Common myeloid progenitor, CD34-positive (primary cell): ENCODE data around the gene ZC3H12A.

Source experiments
- CTCF ChIA-PET: fragments of 350-600 bp; sonication (Branson Sonifier 250); formaldehyde crosslinking; loops from one replicate; lab custom pipeline; 2021; ENCODE audit warnings: antibody characterized with exemption; lab: Charles Lee
- POLR2A ChIA-PET: fragments of 350-600 bp; sonication (Branson Sonifier 250); formaldehyde crosslinking; loops from one replicate; lab custom pipeline; 2021; ENCODE audit warnings: antibody characterized with exemption; lab: Charles Lee
- DNase-seq, 3 donors: peaks; one replicate each; pipeline versions ENCODE4 v3.0.0 to v3.0.0-alpha.2; 2013
- H3K27ac ChIP-seq, 2 experiments: 1 replicate in 1 of 2; 2 replicates in 1 of 2; pipeline ENCODE4 v1.7.0; 2013; ENCODE audit warnings: inconsistent platforms in 2 of 2, low read length in 2 of 2, mild to moderate bottlenecking in 2 of 2, low read depth in 1 of 2, moderate library complexity in 1 of 2; ENCODE audit not compliant: severe bottlenecking in 2 of 2, insufficient read depth in 1 of 2, poor library complexity in 1 of 2
- H3K27me3 ChIP-seq, 5 experiments: replicated peaks in 2 of 5; 1 replicate in 3 of 5; 2 replicates in 2 of 5; pipeline versions ENCODE4 v1.6.1 to v1.7.0; 2013; ENCODE audit warnings: low read length in 4 of 5, mild to moderate bottlenecking in 2 of 5, moderate library complexity in 2 of 5, inconsistent platforms in 1 of 5; ENCODE audit not compliant: insufficient read depth in 5 of 5, control insufficient read depth in 4 of 5
- H3K36me3 ChIP-seq, 4 experiments: 1 replicate in 2 of 4; 2 replicates in 2 of 4; pipeline versions ENCODE4 v1.6.1 to v1.7.0; 2013; ENCODE audit warnings: low read length in 3 of 4, control low read depth in 1 of 4, mild to moderate bottlenecking in 1 of 4; ENCODE audit not compliant: control insufficient read depth in 4 of 4, insufficient read depth in 4 of 4
- H3K4me1 ChIP-seq, 4 experiments: 1 replicate in 3 of 4; 2 replicates in 1 of 4; pipeline versions ENCODE4 v1.6.1 to v1.7.1; 2013; ENCODE audit warnings: low read length in 3 of 4, mild to moderate bottlenecking in 3 of 4, control low read depth in 1 of 4, inconsistent platforms in 1 of 4, moderate library complexity in 1 of 4; ENCODE audit not compliant: control insufficient read depth in 4 of 4, insufficient read depth in 4 of 4; ENCODE audit errors: control extremely low read depth in 1 of 4
- H3K4me3 ChIP-seq, 7 experiments: 1 replicate in 4 of 7; 2 replicates in 3 of 7; pipeline versions ENCODE4 v1.5.1 to v1.7.0; 2013; ENCODE audit warnings: mild to moderate bottlenecking in 7 of 7, low read length in 6 of 7, moderate library complexity in 6 of 7, inconsistent platforms in 2 of 7, low read depth in 2 of 7, control low read depth in 1 of 7; ENCODE audit not compliant: insufficient read depth in 4 of 7, control insufficient read depth in 1 of 7; ENCODE audit errors: extremely low read depth in 1 of 7
- H3K9me3 ChIP-seq, 5 experiments: 1 replicate in 4 of 5; 2 replicates in 1 of 5; pipeline versions ENCODE4 v1.6.1 to v1.7.1; 2013; ENCODE audit warnings: low read length in 4 of 5, mild to moderate bottlenecking in 2 of 5, inconsistent platforms in 1 of 5, low read depth in 1 of 5, moderate library complexity in 1 of 5; ENCODE audit not compliant: control insufficient read depth in 4 of 5, insufficient read depth in 2 of 5; ENCODE audit errors: control extremely low read depth in 1 of 5
- WGBS: methylation state at CpG from one replicate; pipeline ENCODE4 v1.1.5; 2013; ENCODE audit not compliant: insufficient coverage; 5-methylcytosine and 5-hydroxymethylcytosine counted together

The ZC3H12A gene

GRCh38 chr1:37484325-37485051 lies 10.1 kb downstream of the ZC3H12A start:
- CTCF ChIA-PET: interaction anchor here (0.6 to 17.2 kb wide), 6 partner anchors 10 to 275 kb away, joined by 3 to 243 read pairs (median 5); partner anchors contain the start of gene ZC3H12A
- Histone ChIP-seq H3K27me3 (no peaks in the 10 kb centered on the region), H3K36me3 (peaks cover 4 to 57% (median 46%) of the 10 kb centered on the region in 4 experiments), H3K4me3 (no peak overlapping the region), H3K27ac (peak overlapping the region in 1 of 2 experiments; percentile 9), H3K9me3 (no peaks in the 10 kb centered on the region), H3K4me1 (peaks cover 5 to 42% (median 37%) of the 10 kb centered on the region in 4 experiments)
- no peak for DNase-seq
- POLR2A ChIA-PET: interaction anchor here (3.6 kb wide), 1 partner anchor 9 kb away, joined by 26 read pairs; the partner anchor contains the start of gene ZC3H12A
- WGBS: 54% methylated on average over 2 of the region's 7 CpGs

GRCh38 chr1:37485902-37486679 lies 11.7 kb downstream of the ZC3H12A start:
- peak overlapping the region in 2 of 7 experiments; percentile 12 to 25 for H3K4me3 ChIP-seq
- H3K27me3 ChIP-seq: no peaks in the 10 kb centered on the region
- H3K36me3 ChIP-seq: peaks cover 4 to 60% (median 46%) of the 10 kb centered on the region in 4 experiments
- 59% methylated on average over 3 of the region's 6 CpGs for WGBS
- H3K4me1 ChIP-seq: peaks cover 5 to 26% (median 24%) of the 10 kb centered on the region in 4 experiments
- ChIA-PET POLR2A (interaction anchor here (0.7 to 3.6 kb wide), 2 partner anchors 11 to 31 kb away, joined by 4 to 26 read pairs; partner anchors contain the start of gene ZC3H12A), CTCF (interaction anchor here (0.5 to 17.2 kb wide), 11 partner anchors 8 to 1611 kb away, joined by 3 to 243 read pairs (median 6); partner anchors contain the start of gene ZC3H12A)
- H3K27ac ChIP-seq: peak overlapping the region in 1 of 2 experiments; percentile 52
- DNase-seq: peak in 2 of 3 donors; percentile 38 to 45
- no peaks in the 10 kb centered on the region for H3K9me3 ChIP-seq

GRCh38 chr1:37486680-37487618 lies 12.6 kb downstream of the ZC3H12A start:
- POLR2A ChIA-PET: interaction anchor here (0.7 to 3.6 kb wide), 5 partner anchors 11 to 67 kb away, joined by 3 to 26 read pairs (median 4); partner anchors contain the start of genes SNIP1 and ZC3H12A
- peak; percentile 60 to 79 (median 76) for DNase-seq
- H3K27ac ChIP-seq: peak overlapping the region in 1 of 2 experiments; percentile 52
- WGBS: 17% methylated on average over 3 of the region's 10 CpGs
- CTCF ChIA-PET: interaction anchor here (0.5 to 17.2 kb wide), 19 partner anchors 9 to 1611 kb away, joined by 3 to 243 read pairs (median 4); partner anchors contain the start of gene ZC3H12A
- H3K4me3 ChIP-seq: peak overlapping the region in 4 of 7 experiments; percentile 12 to 25 (median 17)
- no peaks in the 10 kb centered on the region for H3K27me3 ChIP-seq
- H3K4me1 ChIP-seq: peaks cover 5 to 25% (median 24%) of the 10 kb centered on the region in 4 experiments
- no peaks in the 10 kb centered on the region for H3K9me3 ChIP-seq
- H3K36me3 ChIP-seq: peaks cover 4 to 55% (median 40%) of the 10 kb centered on the region in 4 experiments

GRCh38 chr1:37487619-37487984 lies 13.2 kb downstream of the ZC3H12A start:
- no peak overlapping the region for H3K4me3 ChIP-seq
- H3K9me3 ChIP-seq: no peaks in the 10 kb centered on the region
- H3K27ac ChIP-seq: peak overlapping the region in 1 of 2 experiments; percentile 21
- no peaks in the 10 kb centered on the region for H3K27me3 ChIP-seq
- ChIA-PET CTCF (interaction anchor here (1.1 to 17.2 kb wide), 15 partner anchors 8 to 911 kb away, joined by 3 to 243 read pairs (median 4); partner anchors contain the start of gene ZC3H12A), POLR2A (interaction anchor here (1.0 to 3.6 kb wide), 4 partner anchors 12 to 66 kb away, joined by 3 to 26 read pairs (median 4); partner anchors contain the start of genes SNIP1 and ZC3H12A)
- H3K36me3 ChIP-seq: peaks cover 4 to 53% (median 34%) of the 10 kb centered on the region in 4 experiments
- 100% methylated on average over 3 of the region's 5 CpGs for WGBS
- no peak for DNase-seq
- peaks cover 5 to 25% (median 24%) of the 10 kb centered on the region in 4 experiments for H3K4me1 ChIP-seq

GRCh38 chr1:37493336-37494098 lies 19.1 kb downstream of the ZC3H12A start:
- Histone ChIP-seq H3K27ac (no peak overlapping the region), H3K4me3 (no peak overlapping the region), H3K36me3 (peaks cover 4 to 58% (median 31%) of the 10 kb centered on the region in 4 experiments)

More at GRCh38 chr1:37493336-37494098, 19.1 kb downstream of the ZC3H12A start:
- no peak for DNase-seq
- H3K27me3 ChIP-seq: no peaks in the 10 kb centered on the region
- WGBS: 100% methylated on average over 1 of the region's 2 CpGs
- CTCF ChIA-PET: interaction anchor here (0.8 to 17.2 kb wide), 3 partner anchors 8 to 40 kb away, joined by 3 to 243 read pairs (median 7); no protein-coding TSS in a partner anchor
- no peaks in the 10 kb centered on the region for H3K4me1 ChIP-seq
- POLR2A ChIA-PET: no interaction called here
- no peaks in the 10 kb centered on the region for H3K9me3 ChIP-seq
